ENCODE measurements around the gene DAP. TPM values are rescaled to one million over a fixed set of nuclear protein-coding genes. Genes with fewer than 3 reads are reported as not detected.
A peak's percentile ranks its signal among the peaks of the same experiment; 100 is the strongest.

DAP gene
- total RNA-seq, 1 experiment from 2014 or later = 114 TPM

- no peak for TF ChIP-seq CTCF (IDR thresholded peaks at IDR 0.05; ENCODE audit: unreplicated experiment)
- Mint-ChIP-seq H3K36me3 (ENCODE audit: insufficient read depth, unreplicated experiment) (no peaks in the 10 kb centered on the region), H3K9me3 (ENCODE audit: unreplicated experiment) (no peaks in the 10 kb centered on the region), H3K4me3 (ENCODE audit: unreplicated experiment) (no peak overlapping the region), H3K27me3 (ENCODE audit: insufficient read depth, unreplicated experiment) (no peaks in the 10 kb centered on the region), H3K27ac (ENCODE audit: low read depth, unreplicated experiment) (no peak overlapping the region), H3K4me1 (ENCODE audit: insufficient read depth, unreplicated experiment) (no peaks in the 10 kb centered on the region)
- intact Hi-C loops (cut with micrococcal nuclease) = no loop called here
- POLR2A ChIA-PET = no interaction called here
- no peak for DNase-seq (ENCODE audit: unreplicated experiment)
- no TSS peak for BruUV-seq (replicated peaks)
- CTCF ChIA-PET = interaction anchor here (0.6 kb wide), 1 partner anchor 20 kb away, joined by 3 read pairs; no protein-coding TSS in a partner anchor
These were observed 102.8 kb downstream of the DAP start for GRCh38 chr5:10658265-10658664.

GRCh38 chr5:10655972-10656830 lies 104.8 kb downstream of the DAP start:
- peak; percentile 49 for DNase-seq (ENCODE audit: unreplicated experiment)
- no peak for TF ChIP-seq CTCF (IDR thresholded peaks at IDR 0.05; ENCODE audit: unreplicated experiment)
- H3K4me3 Mint-ChIP-seq (ENCODE audit: unreplicated experiment) = no peak overlapping the region
- intact Hi-C loops (cut with micrococcal nuclease) = no loop called here
- BruUV-seq (replicated peaks) = no TSS peak
- no peak overlapping the region for H3K27ac Mint-ChIP-seq (ENCODE audit: low read depth, unreplicated experiment)
- ChIA-PET POLR2A (no interaction called here), CTCF (interaction anchor here (0.6 kb wide), 1 partner anchor 1243 kb away, joined by 3 read pairs; no protein-coding TSS in a partner anchor)
- no peaks in the 10 kb centered on the region for H3K27me3 Mint-ChIP-seq (ENCODE audit: insufficient read depth, unreplicated experiment)
- peaks cover under 1% of the 10 kb centered on the region for H3K36me3 Mint-ChIP-seq (ENCODE audit: insufficient read depth, unreplicated experiment)
- no peaks in the 10 kb centered on the region for H3K9me3 Mint-ChIP-seq (ENCODE audit: unreplicated experiment)
- H3K4me1 Mint-ChIP-seq (ENCODE audit: insufficient read depth, unreplicated experiment) = no peaks in the 10 kb centered on the region

- intact Hi-C loops (cut with micrococcal nuclease) = no loop called here
- Mint-ChIP-seq H3K36me3 (ENCODE audit: insufficient read depth, unreplicated experiment) (peaks cover 8% of the 10 kb centered on the region), H3K9me3 (ENCODE audit: unreplicated experiment) (no peaks in the 10 kb centered on the region), H3K4me1 (ENCODE audit: insufficient read depth, unreplicated experiment) (no peaks in the 10 kb centered on the region), H3K27ac (ENCODE audit: low read depth, unreplicated experiment) (no peak overlapping the region), H3K4me3 (ENCODE audit: unreplicated experiment) (no peak overlapping the region), H3K27me3 (ENCODE audit: insufficient read depth, unreplicated experiment) (no peaks in the 10 kb centered on the region)
- CTCF ChIA-PET = interaction anchor here (0.6 kb wide), 1 partner anchor 1244 kb away, joined by 3 read pairs; no protein-coding TSS in a partner anchor
- no TSS peak for BruUV-seq (replicated peaks)
- no peak for TF ChIP-seq CTCF (IDR thresholded peaks at IDR 0.05; ENCODE audit: unreplicated experiment)
- POLR2A ChIA-PET = no interaction called here
- peak; percentile 88 for DNase-seq (ENCODE audit: unreplicated experiment)
These were observed 105.7 kb downstream of the DAP start for GRCh38 chr5:10655161-10655971.

GRCh38 chr5:10654566-10654965 lies 106.5 kb downstream of the DAP start:
- no peak for DNase-seq (ENCODE audit: unreplicated experiment)
- no TSS peak for BruUV-seq (replicated peaks)
- Mint-ChIP-seq H3K4me1 (ENCODE audit: insufficient read depth, unreplicated experiment) (no peaks in the 10 kb centered on the region), H3K36me3 (ENCODE audit: insufficient read depth, unreplicated experiment) (peaks cover 11% of the 10 kb centered on the region), H3K9me3 (ENCODE audit: unreplicated experiment) (no peaks in the 10 kb centered on the region), H3K27me3 (ENCODE audit: insufficient read depth, unreplicated experiment) (no peaks in the 10 kb centered on the region), H3K27ac (ENCODE audit: low read depth, unreplicated experiment) (no peak overlapping the region), H3K4me3 (ENCODE audit: unreplicated experiment) (no peak overlapping the region)
- CTCF ChIA-PET = no interaction called here
- no peak for TF ChIP-seq CTCF (IDR thresholded peaks at IDR 0.05; ENCODE audit: unreplicated experiment)
- POLR2A ChIA-PET = no interaction called here
- intact Hi-C loops (cut with micrococcal nuclease) = no loop called here
